WTC11 (cell line): ENCODE data around the gene NMUR1. TPM values are rescaled to one million over a fixed set of nuclear protein-coding genes. Genes with fewer than 3 reads are reported as not detected.

Experiments
- ATF3 ChIP-seq: sonication (generic); formaldehyde crosslinking; conservative IDR thresholded peaks from 2 replicates; pipeline ENCODE4 v1.8.1; 2022; ENCODE audit warnings: mild to moderate bottlenecking, missing genetic modification reagents
- ATF6 ChIP-seq: sonication (generic); formaldehyde crosslinking; IDR thresholded peaks from 2 replicates; pipeline ENCODE4 v1.8.1; 2023; ENCODE audit warnings: mild to moderate bottlenecking, missing genetic modification reagents
- CBFB ChIP-seq: sonication (generic); formaldehyde crosslinking; IDR thresholded peaks from 2 replicates; pipeline ENCODE4 v1.8.1; 2022; ENCODE audit warnings: mild to moderate bottlenecking, low read depth, missing genetic modification reagents
- CTCF ChIP-seq: fragments of 200-600 bp; IDR thresholded peaks from 2 replicates; pipeline ENCODE4 v1.8.0; 2022; ENCODE audit warnings: antibody characterized with exemption
- FOXJ3 ChIP-seq: sonication (generic); formaldehyde crosslinking; IDR thresholded peaks from 2 replicates; pipeline ENCODE4 v1.9.0; 2021; ENCODE audit warnings: missing genetic modification reagents, mild to moderate bottlenecking, borderline replicate concordance
- JAZF1 ChIP-seq: fragments of 250-450 bp; sonication (Bioruptor Pico); IDR thresholded peaks from 2 replicates; pipeline ENCODE4 v1.9.0; 2021; ENCODE audit warnings: moderate library complexity, mild to moderate bottlenecking, inconsistent platforms
- MAX ChIP-seq: sonication (generic); formaldehyde crosslinking; IDR thresholded peaks from 2 replicates; pipeline ENCODE4 v1.8.0; 2022; ENCODE audit warnings: mild to moderate bottlenecking, missing genetic modification reagents
- MXD4 ChIP-seq: fragments of 250-450 bp; sonication (Bioruptor Pico); IDR thresholded peaks from 2 replicates; pipeline ENCODE4 v1.8.0; 2021; ENCODE audit warnings: mild to moderate bottlenecking, moderate library complexity, borderline replicate concordance
- NR3C1 ChIP-seq: sonication (generic); formaldehyde crosslinking; conservative IDR thresholded peaks from 2 replicates; pipeline ENCODE4 v1.8.1; 2023; ENCODE audit warnings: low read depth, mild to moderate bottlenecking, missing genetic modification reagents
- PRDM15 ChIP-seq: sonication (generic); formaldehyde crosslinking; IDR thresholded peaks from 2 replicates; pipeline ENCODE4 v1.8.0; 2022; ENCODE audit warnings: missing genetic modification reagents
- RELA ChIP-seq: sonication (generic); formaldehyde crosslinking; IDR thresholded peaks from 2 replicates; pipeline ENCODE4 v1.8.1; 2022; ENCODE audit warnings: missing genetic modification reagents, mild to moderate bottlenecking, borderline replicate concordance
- RORB ChIP-seq: fragments of 250-450 bp; sonication (Bioruptor Pico); IDR thresholded peaks from 2 replicates; pipeline ENCODE4 v1.9.0; 2021; ENCODE audit warnings: mild to moderate bottlenecking
- SOX15 ChIP-seq: fragments of 250-450 bp; sonication (Bioruptor Pico); IDR thresholded peaks from 2 replicates; pipeline ENCODE4 v1.9.0; 2021; ENCODE audit warnings: mild to moderate bottlenecking
- TEAD1 ChIP-seq: sonication (generic); formaldehyde crosslinking; IDR thresholded peaks from 2 replicates; pipeline ENCODE4 v1.8.0; 2022; ENCODE audit warnings: mild to moderate bottlenecking, missing genetic modification reagents
- ZMAT4 ChIP-seq: fragments of 250-450 bp; sonication (Bioruptor Pico); IDR thresholded peaks from 2 replicates; pipeline ENCODE4 v1.9.0; 2021; ENCODE audit warnings: mild to moderate bottlenecking
- ZNF121 ChIP-seq: sonication (generic); formaldehyde crosslinking; IDR thresholded peaks from 2 replicates; pipeline ENCODE4 v1.8.0; 2023; ENCODE audit warnings: missing genetic modification reagents
- ZNF219 ChIP-seq: sonication (generic); formaldehyde crosslinking; IDR thresholded peaks from 2 replicates; pipeline ENCODE4 v1.8.0; 2023; ENCODE audit warnings: missing genetic modification reagents, mild to moderate bottlenecking, borderline replicate concordance
- ZNF263 ChIP-seq: sonication (generic); formaldehyde crosslinking; IDR thresholded peaks from 2 replicates; pipeline ENCODE4 v1.8.1; 2022; ENCODE audit warnings: low read depth, mild to moderate bottlenecking, moderate library complexity, missing genetic modification reagents
- ZNF281 ChIP-seq: sonication (generic); formaldehyde crosslinking; IDR thresholded peaks from 2 replicates; pipeline ENCODE4 v1.8.0; 2023; ENCODE audit warnings: mild to moderate bottlenecking, missing genetic modification reagents
- ZNF416 ChIP-seq: fragments of 250-450 bp; sonication (Bioruptor Pico); IDR thresholded peaks from 2 replicates; pipeline ENCODE4 v1.9.0; 2021; ENCODE audit warnings: mild to moderate bottlenecking, inconsistent platforms
- ZNF425 ChIP-seq: fragments of 250-450 bp; sonication (Bioruptor Pico); conservative IDR thresholded peaks from 2 replicates; pipeline ENCODE4 v1.9.0; 2021; ENCODE audit warnings: mild to moderate bottlenecking
- ZNF512 ChIP-seq: sonication (generic); formaldehyde crosslinking; IDR thresholded peaks from 2 replicates; pipeline ENCODE4 v1.8.1; 2022; ENCODE audit warnings: missing genetic modification reagents, borderline replicate concordance
- total RNA-seq: library from RNA; stranded (reverse); gene quantifications from 3 replicates; pipeline ENCODE4 v1.2.3, GENCODE V29; 2021

The NMUR1 gene
- total RNA-seq, 1 experiment from 2014 or later, result 0.42 TPM

GRCh38 chr2:231514225-231514950 lies 15.9 kb downstream of the NMUR1 start (continued):
- no peak for TF ChIP-seq ZNF512 (CRISPR knock-in tag)
- TF ChIP-seq CTCF, result no peak
- peak; percentile 92 for TF ChIP-seq CBFB (CRISPR knock-in tag)
- TF ChIP-seq RELA (CRISPR knock-in tag), result no peak
- TF ChIP-seq FOXJ3 (CRISPR knock-in tag), result no peak
- TF ChIP-seq RORB (CRISPR knock-in tag), result no peak
- peak; percentile 97 for TF ChIP-seq MAX (CRISPR knock-in tag)
- peak; percentile 13 for TF ChIP-seq TEAD1 (CRISPR knock-in tag)
- 0 out of 2 replicates have a peak, but pooled peaks have one; percentile 27 for TF ChIP-seq PRDM15 (CRISPR knock-in tag)
- TF ChIP-seq ZNF263, result no peak
- no peak for TF ChIP-seq JAZF1 (CRISPR knock-in tag)
- no peak for TF ChIP-seq SOX15 (CRISPR knock-in tag)
- no peak for TF ChIP-seq ATF3 (CRISPR knock-in tag)
- no peak for TF ChIP-seq ZNF425 (CRISPR knock-in tag)
- TF ChIP-seq ZNF121 (CRISPR knock-in tag), result no peak
- peak; percentile 72; the same call in 1 of the 2 replicates for TF ChIP-seq NR3C1 (CRISPR knock-in tag)
- TF ChIP-seq ZNF281 (CRISPR knock-in tag), result no peak
- TF ChIP-seq ZNF219, result peak; percentile 62; the same call in 1 of the 2 replicates
- TF ChIP-seq ATF6 (CRISPR knock-in tag), result no peak
- no peak for TF ChIP-seq MXD4
- TF ChIP-seq ZNF416 (CRISPR knock-in tag), result peak; percentile 84; the same call in 1 of the 2 replicates
- TF ChIP-seq ZMAT4, result no peak
